Astrocyte (in vitro differentiated cells and primary cell): Measurements from ENCODE around the gene CAMK2B.

Experiments
- EZH2 ChIP-seq: IDR thresholded peaks from 2 replicates; pipeline ENCODE4 v1.6.1; 2012; ENCODE audit warnings: mild to moderate bottlenecking, low read length, inconsistent platforms; ENCODE audit not compliant: insufficient read depth
- TF ChIP-seq, protein P1 (sequence below): IDR thresholded peaks from 2 replicates; pipeline ENCODE4 v1.5.1; 2011; ENCODE audit warnings: low read depth, mild to moderate bottlenecking, inconsistent platforms, low read length, moderate library complexity; ENCODE audit not compliant: insufficient read depth

DNA sequence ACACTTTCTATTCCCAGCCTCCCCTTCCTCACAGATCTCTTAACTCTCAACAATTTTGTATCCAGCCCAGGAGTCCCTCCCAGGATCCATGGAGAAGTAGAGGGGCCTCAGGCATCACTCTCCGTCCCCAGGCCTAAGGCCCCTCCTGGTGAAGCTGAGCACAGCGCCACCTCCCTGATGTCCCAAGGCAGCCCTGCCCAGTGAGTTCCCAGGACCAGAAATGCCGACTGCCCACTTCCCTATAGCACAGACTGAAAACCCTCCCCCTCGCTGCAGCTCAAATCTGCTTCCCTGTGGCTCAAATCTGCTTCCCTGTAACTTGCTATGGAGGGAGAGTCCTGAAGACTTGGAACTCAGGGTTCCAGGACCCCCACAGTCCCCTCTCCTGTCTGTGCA is 89.1 kb downstream of the CAMK2B start:
- no peak for TF ChIP-seq EZH2
- TF ChIP-seq, protein P1, sequence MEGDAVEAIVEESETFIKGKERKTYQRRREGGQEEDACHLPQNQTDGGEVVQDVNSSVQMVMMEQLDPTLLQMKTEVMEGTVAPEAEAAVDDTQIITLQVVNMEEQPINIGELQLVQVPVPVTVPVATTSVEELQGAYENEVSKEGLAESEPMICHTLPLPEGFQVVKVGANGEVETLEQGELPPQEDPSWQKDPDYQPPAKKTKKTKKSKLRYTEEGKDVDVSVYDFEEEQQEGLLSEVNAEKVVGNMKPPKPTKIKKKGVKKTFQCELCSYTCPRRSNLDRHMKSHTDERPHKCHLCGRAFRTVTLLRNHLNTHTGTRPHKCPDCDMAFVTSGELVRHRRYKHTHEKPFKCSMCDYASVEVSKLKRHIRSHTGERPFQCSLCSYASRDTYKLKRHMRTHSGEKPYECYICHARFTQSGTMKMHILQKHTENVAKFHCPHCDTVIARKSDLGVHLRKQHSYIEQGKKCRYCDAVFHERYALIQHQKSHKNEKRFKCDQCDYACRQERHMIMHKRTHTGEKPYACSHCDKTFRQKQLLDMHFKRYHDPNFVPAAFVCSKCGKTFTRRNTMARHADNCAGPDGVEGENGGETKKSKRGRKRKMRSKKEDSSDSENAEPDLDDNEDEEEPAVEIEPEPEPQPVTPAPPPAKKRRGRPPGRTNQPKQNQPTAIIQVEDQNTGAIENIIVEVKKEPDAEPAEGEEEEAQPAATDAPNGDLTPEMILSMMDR, result no peak
